Retinal pigment epithelial cell (primary cell): ENCODE measurements around the gene LMAN1L.

Source experiments
- DNase-seq: peaks from one replicate; pipeline ENCODE4 v3.0.0-alpha.2; 2010; ENCODE audit warnings: low read depth
- H3K4me3 ChIP-seq: 2 replicates; pipeline ENCODE4 v1.5.1; 2011; ENCODE audit warnings: mild to moderate bottlenecking, low read length, control low read depth, moderate library complexity
- TF ChIP-seq, protein P1 (sequence below): conservative IDR thresholded peaks from 2 replicates; pipeline ENCODE4 v1.5.1; 2011; ENCODE audit warnings: low read depth, low read length, control low read depth, inconsistent platforms

The LMAN1L gene

DNA sequence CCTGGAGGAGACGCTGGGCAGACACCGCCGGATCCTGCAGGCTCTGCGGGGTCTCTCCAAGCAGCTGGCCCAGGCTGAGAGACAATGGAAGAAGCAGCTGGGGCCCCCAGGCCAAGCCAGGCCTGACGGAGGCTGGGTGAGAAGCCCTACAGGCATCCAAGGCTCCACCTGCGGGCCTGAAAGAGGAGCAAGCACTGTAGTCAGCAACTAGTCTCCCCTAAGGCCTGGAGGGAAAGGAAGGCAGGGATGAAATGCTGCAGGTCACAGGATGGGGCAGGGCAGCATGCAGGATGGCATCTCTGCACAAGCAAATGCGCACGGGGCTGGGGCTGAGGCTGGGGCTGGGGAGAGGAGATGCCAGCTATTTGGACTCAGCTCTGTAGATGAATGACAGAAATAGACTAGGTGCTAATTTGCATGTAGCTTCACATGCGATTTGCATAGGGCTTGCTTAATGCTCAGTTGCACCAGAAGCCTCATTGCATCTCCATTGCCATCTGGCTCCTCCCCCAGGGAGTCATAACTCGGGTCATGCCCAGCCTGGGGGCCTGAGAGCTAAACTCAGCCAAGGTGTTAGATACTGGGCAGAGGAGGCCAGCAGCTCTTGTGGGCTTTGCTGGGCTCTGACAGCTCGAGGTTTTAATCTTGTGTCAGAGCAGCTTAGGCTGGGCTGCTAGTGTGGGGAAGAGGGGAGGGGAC lies 8.6 kb downstream of the LMAN1L start:
- DNase-seq: no peak
- TF ChIP-seq, protein P1, sequence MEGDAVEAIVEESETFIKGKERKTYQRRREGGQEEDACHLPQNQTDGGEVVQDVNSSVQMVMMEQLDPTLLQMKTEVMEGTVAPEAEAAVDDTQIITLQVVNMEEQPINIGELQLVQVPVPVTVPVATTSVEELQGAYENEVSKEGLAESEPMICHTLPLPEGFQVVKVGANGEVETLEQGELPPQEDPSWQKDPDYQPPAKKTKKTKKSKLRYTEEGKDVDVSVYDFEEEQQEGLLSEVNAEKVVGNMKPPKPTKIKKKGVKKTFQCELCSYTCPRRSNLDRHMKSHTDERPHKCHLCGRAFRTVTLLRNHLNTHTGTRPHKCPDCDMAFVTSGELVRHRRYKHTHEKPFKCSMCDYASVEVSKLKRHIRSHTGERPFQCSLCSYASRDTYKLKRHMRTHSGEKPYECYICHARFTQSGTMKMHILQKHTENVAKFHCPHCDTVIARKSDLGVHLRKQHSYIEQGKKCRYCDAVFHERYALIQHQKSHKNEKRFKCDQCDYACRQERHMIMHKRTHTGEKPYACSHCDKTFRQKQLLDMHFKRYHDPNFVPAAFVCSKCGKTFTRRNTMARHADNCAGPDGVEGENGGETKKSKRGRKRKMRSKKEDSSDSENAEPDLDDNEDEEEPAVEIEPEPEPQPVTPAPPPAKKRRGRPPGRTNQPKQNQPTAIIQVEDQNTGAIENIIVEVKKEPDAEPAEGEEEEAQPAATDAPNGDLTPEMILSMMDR: no peak
- H3K4me3 ChIP-seq: no peak overlapping the region

DNA sequence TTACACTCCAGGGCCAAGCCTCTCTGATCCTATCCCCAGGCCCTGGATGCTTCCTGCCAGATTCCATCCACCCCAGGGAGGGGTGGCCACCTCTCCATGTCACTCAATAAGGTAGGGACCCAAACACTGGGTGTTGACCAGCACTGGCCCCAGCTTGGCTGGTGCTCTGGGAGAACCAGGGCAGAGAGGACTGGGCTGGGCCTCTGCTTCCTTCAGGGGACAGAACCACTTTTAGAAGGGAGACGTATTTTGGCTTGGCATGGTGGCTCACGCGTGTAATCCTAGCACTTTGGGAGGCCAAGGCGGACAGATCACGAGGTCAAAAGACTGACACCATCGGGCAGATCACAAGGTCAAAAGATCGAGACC lies 9.1 kb downstream of the LMAN1L start:
- no peak for DNase-seq
- TF ChIP-seq, protein P1: no peak
- no peak overlapping the region for H3K4me3 ChIP-seq

DNA sequence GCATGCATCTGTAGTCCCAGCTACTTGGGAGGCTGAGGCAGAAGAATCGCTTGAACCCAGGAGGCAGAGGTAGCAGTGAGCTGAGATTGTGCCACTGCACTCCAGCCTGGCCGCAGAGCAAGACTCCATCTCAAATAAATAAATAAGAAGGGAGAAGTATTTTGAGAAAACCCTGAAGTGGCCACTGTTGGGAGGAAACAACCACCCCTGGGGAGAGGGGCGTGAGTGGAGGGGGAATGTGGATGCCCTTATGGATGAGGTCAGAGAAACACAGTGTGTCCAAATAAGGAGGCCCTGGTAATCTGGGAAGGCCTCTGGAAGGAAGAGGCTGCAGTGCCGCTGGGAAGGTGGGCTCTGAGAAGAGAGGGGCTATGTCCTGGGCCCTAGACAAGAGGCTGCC lies 9.6 kb downstream of the LMAN1L start:
- no peak overlapping the region for H3K4me3 ChIP-seq
- no peak for DNase-seq
- TF ChIP-seq, protein P1: no peak

DNA sequence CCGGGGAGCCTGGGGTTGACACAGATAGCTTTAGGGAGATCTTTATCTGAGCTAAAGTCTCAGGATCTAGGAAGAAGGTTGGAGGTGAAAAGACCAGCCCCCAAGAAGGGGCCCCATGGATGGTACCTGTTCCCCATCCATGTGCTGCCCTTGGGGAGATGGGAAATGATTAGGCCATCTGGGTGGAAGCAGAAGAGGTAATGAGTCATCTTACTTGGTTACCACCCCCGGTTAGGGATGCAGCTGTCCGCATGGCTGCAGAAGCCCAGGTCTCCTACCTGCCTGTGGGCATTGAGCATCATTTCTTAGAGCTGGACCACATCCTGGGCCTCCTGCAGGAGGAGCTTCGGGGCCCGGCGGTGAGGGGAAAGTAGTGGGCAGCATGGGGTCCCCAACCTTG lies 10.7 kb downstream of the LMAN1L start:
- TF ChIP-seq, protein P1: no peak
- DNase-seq: no peak
- H3K4me3 ChIP-seq: no peak overlapping the region

DNA sequence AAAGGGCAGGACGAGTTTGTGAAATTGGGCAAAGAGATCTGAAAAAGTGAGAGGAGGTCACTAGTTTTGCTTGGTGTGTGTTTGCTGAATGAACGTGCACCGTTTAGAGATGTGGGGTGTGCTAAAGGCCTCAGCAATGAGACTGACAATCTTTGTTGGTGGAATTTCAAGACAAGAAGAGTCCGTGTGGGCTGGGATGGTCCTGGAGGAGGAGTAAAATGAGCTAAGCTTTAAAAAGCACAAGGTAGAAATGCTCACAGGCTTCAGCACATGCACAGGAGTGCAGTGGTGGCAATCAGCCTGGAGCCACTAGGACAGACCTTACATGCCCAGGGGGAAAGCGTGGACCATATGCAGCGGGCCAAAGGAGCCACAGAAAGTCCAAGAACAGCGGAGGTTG lies 12.3 kb downstream of the LMAN1L start:
- TF ChIP-seq, protein P1: no peak
- H3K4me3 ChIP-seq: no peak overlapping the region
- DNase-seq: no peak

DNA sequence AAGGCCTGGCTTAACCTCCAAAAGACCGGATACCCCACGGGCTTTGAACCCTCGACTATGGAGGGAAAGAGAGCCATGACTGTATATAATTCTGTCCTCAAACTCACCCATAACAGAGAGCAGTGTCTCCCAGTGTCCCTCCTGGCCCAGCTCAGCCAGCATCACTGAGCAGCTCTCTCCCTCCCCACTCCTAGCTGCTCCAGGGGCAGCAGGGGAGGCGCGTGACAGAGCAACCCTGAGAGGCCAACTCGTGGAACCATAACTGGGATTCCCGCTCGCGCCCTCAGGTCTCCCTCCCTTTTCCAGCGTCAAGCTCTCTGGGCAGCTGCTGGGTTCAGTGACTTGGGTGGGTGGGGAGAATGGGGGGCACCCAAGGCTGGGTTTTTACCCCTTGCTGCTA lies 13.2 kb downstream of the LMAN1L start:
- no peak for DNase-seq
- TF ChIP-seq, protein P1: no peak
- no peak overlapping the region for H3K4me3 ChIP-seq

DNA sequence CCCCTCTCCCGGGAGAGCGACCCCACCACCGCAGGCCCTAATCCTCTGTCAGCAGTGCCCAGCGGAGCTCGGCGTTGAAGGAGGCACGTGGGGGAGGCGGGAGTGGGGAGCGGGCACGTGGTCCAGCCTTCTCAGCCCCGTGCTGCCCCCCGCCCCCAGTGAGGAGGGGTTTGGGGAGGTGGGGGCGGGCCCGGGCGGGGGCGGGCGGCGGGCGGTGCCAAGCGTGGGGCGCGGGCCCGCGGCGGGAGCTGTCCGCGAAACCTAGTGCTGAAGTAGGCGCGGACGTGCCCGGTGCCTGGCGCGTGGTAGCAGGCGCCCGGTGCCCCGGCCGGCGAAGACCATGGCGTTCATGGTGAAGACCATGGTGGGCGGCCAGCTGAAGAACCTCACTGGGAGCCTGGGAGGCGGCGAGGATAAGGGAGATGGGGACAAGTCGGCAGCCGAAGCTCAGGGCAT lies 13.8 kb downstream of the LMAN1L start, which contains the start of gene CPLX3:
Gene CPLX3, plus strand, starts transcription at position 264 of the 456 bp plus-strand sequence. Its CDS starts 77 bp downstream, at position 341.
- no peak within 1 kb of the TSS for H3K4me3 ChIP-seq
- no peak for DNase-seq
- TF ChIP-seq, protein P1: no peak
